Measurements from ENCODE around the gene PRM2. TPM values are rescaled to one million over a fixed set of nuclear protein-coding genes. Genes with fewer than 3 reads are reported as not detected.

The PRM2 gene
- total and polyA plus RNA-seq, 2 donors (not counting 3 experiments of a cell fraction or from before 2014, with no cell fraction given) = not detected

- Histone ChIP-seq H2AFZ (ENCODE audit: low read depth, low read length) (no peak overlapping the region), H3K9ac (replicated peaks; ENCODE audit: extremely low read depth, insufficient read depth, low read length) (no peak overlapping the region), H3K36me3 (ENCODE audit: control insufficient read depth in 2 of 2, extremely low read depth in 1 of 2, insufficient read depth in 2 of 2, low read length in 2 of 2) (no peaks in the 10 kb centered on the region), H3K27me3 (ENCODE audit: control insufficient read depth in 2 of 2, insufficient read depth in 2 of 2, low read length in 2 of 2) (no peaks in the 10 kb centered on the region), H3K4me1 (ENCODE audit: control insufficient read depth, extremely low read depth, insufficient read depth, low read length) (no peaks in the 10 kb centered on the region), H3K27ac (ENCODE audit: insufficient read depth, low read depth, low read length) (no peak overlapping the region), H3K4me3 (replicated peaks in 1 of 3; ENCODE audit: insufficient read depth in 1 of 3, low read depth in 1 of 3, low read length in 3 of 3) (no peak overlapping the region), H4K20me1 (replicated peaks; ENCODE audit: control insufficient read depth, extremely low read depth, insufficient read depth, low read length) (no peaks in the 10 kb centered on the region), H3K9me3 (replicated peaks; ENCODE audit: control insufficient read depth, insufficient read depth, low read length) (no peaks in the 10 kb centered on the region), H3K9me1 (replicated peaks; ENCODE audit: control insufficient read depth, extremely low read depth, insufficient read depth, low read length) (no peaks in the 10 kb centered on the region), H3K79me2 (ENCODE audit: control insufficient read depth, insufficient read depth, low read length) (no peaks in the 10 kb centered on the region), H3K4me2 (ENCODE audit: insufficient read depth, low read length) (no peak overlapping the region)
- dilution Hi-C loops (cut with MboI; ENCODE audit: extremely low pct_ligation_motif_present, low sequenced_read_pairs) = no loop called here
- DNase-seq (ENCODE audit: low read depth, low spot score) (peak; percentile 15), FAIRE-seq (no peak)
- no TSS peak for BruUV-seq (replicated peaks)
- no peak for TF ChIP-seq POLR2AphosphoS5 (IDR thresholded peaks at IDR 0.05; ENCODE audit: insufficient read depth, low read depth, low read length)
- no peak for TF ChIP-seq JUN (IDR thresholded peaks at IDR 0.05; ENCODE audit: borderline replicate concordance, insufficient read depth, insufficient read length, low read depth)
- no peak for TF ChIP-seq FOS (IDR thresholded peaks at IDR 0.05; ENCODE audit: borderline replicate concordance, insufficient read depth, low read length)
- no peak for TF ChIP-seq EZH2 (IDR thresholded peaks at IDR 0.05; ENCODE audit: borderline replicate concordance, low read depth, low read length, severe bottlenecking)
- no peak for TF ChIP-seq POLR2A (IDR thresholded peaks at IDR 0.05; ENCODE audit: low read depth, low read length)
- TF ChIP-seq MAX (IDR thresholded peaks at IDR 0.05; ENCODE audit: insufficient read depth, insufficient read length) = no peak
- no peak for TF ChIP-seq MYC (IDR thresholded peaks at IDR 0.05; ENCODE audit: low read depth, low read length)
- TF ChIP-seq GATA2 (IDR thresholded peaks at IDR 0.05; ENCODE audit: insufficient read depth, insufficient read length, low read depth, low read length) = no peak
- TF ChIP-seq CTCF (IDR thresholded peaks at IDR 0.05; ENCODE audit: extremely low read depth in 1 of 2, insufficient read depth in 1 of 2, low read depth in 1 of 2, low read length in 2 of 2) = no peak
- intact Hi-C loops (cut with micrococcal nuclease) = no loop called here
- POLR2A ChIA-PET = no interaction called here
- CTCF ChIA-PET = interaction anchor here (0.8 to 2.2 kb wide), 7 partner anchors 14 to 343 kb away, joined by 3 to 8 read pairs (median 4); partner anchors contain the start of genes PRM3 and SOCS1
Observed at GRCh38 chr16:11297492-11298142, 21.3 kb upstream of the PRM2 start.

Data from endothelial cell of umbilical vein (primary cell).